Suppressor macrophage (primary cell): ENCODE measurements around the gene MAOA.
A peak's percentile ranks its signal among the peaks of the same experiment; 100 is the strongest.
"Not testable (repeated sequence)": the region's sequence is repeated elsewhere in the genome, so short reads cannot be mapped to it uniquely, and the experiment has no call there.

ENCODE experiments used
- DNase-seq, 4 experiments: peaks; one replicate each; pipeline ENCODE4 v3.0.0-alpha.2; 2020 to 2022
- total RNA-seq, 17 experiments: gene quantifications; one replicate each; lab custom pipeline; 2026; ENCODE audit warnings: mixed read lengths in 6 of 17, inconsistent platforms in 3 of 17; lab: John Stamatoyannopoulos, UW

The MAOA gene
- 2.0 to 30.4 (median 10.1) reads per million in 17 experiments for total RNA-seq

DNA sequence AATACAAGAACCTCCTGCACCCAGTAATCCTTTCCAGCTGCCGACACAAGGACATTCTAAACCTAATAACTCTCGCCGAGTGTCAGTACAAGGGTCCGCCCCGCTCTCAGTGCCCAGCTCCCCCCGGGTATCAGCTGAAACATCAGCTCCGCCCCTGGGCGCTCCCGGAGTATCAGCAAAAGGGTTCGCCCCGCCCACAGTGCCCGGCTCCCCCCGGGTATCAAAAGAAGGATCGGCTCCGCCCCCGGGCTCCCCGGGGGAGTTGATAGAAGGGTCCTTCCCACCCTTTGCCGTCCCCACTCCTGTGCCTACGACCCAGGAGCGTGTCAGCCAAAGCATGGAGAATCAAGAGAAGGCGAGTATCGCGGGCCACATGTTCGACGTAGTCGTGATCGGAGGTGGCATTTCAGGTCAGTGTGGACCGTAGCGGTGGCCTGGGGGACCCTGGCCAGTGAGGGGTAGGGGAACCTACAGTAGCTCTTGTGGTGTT is at the start of gene MAOA:
Gene MAOA, plus strand, starts transcription at position 295 of the 490 bp plus-strand sequence. Its CDS starts 43 bp downstream, at position 338.
- peak in 3 of 4 experiments; percentile 1 to 27 (median 25) for DNase-seq

DNA sequence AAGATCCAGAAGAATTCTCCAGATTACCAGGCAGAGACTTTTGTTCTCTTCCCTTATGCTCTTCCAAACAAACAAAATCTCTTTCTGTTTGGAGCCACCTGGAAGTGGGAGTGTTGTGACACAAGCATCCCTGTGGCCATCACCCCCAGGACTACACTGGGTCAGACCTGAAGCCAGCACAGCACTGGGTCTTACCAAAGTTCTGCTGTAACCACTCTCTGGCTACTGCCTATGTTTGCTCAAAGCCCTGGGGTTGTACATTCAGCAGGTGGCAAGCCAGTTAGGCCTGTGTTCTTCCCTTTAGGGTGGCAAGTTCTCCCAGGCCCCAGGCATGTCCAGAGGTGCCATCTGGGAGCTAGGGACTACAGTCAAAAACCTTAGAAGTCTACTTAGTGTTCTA is 43.7 kb upstream of the MAOA start:
- DNase-seq, result no peak

DNA sequence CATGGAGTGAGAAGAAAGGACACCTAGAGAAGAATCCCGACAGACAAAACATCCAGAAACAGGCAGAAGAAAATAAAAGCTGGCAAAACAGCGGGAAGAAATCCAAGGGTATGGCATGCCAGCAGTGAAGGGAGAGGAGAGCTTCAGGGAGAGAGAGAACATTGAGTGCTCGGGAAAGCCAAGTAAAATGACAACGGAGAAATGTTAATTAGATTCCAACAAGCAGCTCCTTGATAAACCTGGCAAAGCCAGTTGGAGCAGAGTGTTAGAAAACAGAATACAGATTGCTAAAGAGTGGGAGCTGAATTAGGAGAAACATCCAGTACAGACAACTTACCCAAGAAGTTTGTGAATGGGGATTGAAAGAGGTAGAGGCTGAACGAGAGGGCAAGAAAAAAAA is 40.4 kb upstream of the MAOA start:
- DNase-seq, result no peak

DNA sequence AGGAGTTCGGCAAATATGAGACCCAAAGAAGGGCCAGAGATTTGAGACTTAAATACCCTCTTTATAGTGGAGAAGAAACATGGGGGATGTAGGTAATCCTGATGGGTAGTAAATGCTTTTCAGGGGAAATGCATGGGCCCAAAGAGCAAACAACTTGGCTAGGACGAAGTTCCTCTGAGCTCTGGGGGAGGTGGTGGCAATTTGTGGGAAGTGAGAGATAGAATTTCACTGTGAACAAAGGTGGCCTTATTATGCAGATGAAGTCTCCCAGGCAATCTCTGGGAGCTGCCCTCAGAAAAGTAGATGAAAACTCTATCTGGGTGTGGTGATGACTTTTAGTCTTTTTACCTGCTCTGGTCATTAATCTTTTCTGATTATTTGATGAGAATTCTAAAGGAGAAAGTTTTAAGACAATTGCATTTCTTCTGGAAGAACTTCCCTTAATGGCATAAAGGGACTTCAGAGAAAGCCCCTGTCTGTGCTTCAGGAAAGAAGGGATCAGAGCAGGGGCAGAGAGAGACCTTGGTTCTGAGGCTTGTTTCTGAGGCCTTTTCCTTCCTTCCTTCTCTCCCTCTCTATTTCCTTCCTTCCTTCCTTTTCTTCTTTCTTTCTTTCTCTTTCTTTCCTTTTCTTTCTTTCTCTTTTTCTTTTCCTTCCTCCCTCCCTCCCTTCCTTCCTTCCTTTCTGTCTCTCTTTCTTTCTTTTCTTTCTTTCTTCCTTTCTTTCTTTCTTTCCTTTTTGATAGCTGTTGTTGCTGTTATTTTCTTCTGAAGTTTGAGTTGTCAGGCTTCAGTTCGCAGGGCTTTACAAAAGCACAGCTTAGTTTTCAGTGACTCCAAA is 37.5 kb upstream of the MAOA start:
- DNase-seq, result peak in 1 of 4 experiments; percentile 13

DNA sequence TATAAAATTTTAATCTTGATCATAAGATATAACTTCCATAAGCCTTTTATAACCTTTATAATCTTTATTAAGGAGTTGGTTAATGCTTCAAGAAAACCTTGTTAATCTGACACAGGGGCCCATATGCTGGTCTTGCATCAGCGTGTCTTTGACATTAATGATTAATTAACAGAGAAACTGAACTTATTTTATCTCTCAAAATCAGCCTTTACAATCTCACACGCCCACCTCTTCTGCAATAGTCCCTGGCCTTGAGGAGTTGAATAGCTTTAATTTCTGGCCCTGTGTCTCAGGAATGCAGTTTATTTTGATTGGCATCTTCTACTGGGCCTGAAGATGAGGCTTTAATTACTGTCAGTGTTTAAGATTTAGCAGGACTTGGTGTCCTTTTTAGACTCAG is 36.2 kb upstream of the MAOA start:
- not testable (repeated sequence) for DNase-seq

- no peak for DNase-seq
These were observed 29.0 kb upstream of the MAOA start for GRCh38 chrX:43627147-43627546.

GRCh38 chrX:43627669-43628068 is 28.4 kb upstream of the MAOA start:
- no peak for DNase-seq

DNA sequence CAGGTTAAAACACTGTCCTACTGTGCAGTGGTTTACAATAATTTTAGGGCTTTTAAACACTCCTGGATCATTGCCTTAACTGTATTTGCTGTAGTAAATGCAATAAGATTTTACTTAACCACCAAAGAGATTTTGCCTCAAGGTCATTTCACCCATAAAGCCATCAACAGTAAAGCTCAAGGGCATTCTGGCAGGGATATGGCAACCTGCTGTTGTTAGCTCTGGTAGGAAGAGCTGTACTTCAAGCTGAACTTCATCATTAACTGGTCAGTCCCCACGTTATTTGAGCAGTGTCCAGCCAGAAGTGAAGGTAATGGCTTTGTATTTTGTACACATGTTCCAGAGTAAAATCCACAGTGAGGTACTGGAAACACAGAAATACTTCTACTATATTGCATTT is 26.9 kb upstream of the MAOA start:
- DNase-seq, result no peak

GRCh38 chrX:43631841-43632240 is 24.3 kb upstream of the MAOA start:
- no peak for DNase-seq

DNA sequence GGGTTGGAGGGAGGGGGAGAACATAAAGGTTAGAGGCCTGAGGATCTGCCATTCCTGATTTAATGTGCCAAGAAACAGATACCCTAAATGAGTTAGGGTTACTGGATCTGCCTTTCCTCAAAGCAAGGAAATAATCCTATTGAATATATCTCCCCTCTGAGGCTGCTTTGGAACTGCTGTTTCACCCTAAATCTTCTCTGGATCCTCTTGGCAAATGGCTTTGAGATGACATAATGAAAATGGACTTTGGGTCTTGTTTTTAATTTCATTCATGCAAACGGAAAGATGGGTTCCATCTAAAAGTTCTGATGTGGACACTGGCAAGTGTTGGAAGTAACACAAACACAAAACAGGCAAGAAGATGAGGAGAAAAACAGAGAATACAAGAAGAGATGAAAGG is 23.0 kb upstream of the MAOA start:
- no peak for DNase-seq

GRCh38 chrX:43633757-43634156 is 22.3 kb upstream of the MAOA start:
- no peak for DNase-seq

DNA sequence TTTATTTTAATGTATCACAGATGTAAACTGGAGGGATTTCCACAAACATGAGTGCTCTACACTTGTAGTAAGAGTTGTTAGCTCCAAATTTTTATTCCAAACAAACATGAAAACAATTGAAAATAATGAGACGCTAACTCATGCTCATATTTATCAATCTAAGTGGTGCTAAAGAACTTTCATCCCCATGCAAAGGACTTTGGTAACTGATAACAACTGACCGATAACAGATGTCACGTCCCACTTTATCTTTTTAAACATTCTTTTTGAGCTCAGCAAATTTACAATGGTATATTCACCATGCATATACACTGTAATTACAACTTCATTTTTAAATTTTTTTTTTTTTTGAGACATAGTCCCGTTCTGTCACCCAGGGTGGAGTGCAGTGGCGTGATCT is 15.6 kb upstream of the MAOA start:
- DNase-seq, result no peak

DNA sequence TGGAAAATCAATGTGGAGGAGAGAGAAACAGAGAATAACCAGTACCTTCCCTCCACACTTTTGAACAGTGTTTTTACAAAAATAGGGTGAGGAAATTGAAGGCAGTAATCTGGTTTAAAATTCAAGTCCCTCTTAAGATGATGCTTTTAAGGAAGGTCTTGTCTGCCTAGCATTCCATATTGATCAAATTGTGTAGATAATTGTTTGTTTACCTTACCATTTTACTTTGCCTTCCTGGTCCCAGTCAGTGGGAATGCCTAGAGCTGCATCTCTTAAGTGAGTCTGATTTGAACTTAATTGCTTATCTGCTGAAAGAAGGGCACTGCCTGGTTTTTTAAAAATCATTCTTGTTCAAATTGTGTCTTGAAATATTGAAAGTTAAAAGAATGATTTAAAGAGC is 14.4 kb upstream of the MAOA start:
- no peak for DNase-seq

- peak in 2 of 4 experiments; percentile 52 to 58 for DNase-seq
These were observed 12.9 kb upstream of the MAOA start for GRCh38 chrX:43643201-43643600.

DNA sequence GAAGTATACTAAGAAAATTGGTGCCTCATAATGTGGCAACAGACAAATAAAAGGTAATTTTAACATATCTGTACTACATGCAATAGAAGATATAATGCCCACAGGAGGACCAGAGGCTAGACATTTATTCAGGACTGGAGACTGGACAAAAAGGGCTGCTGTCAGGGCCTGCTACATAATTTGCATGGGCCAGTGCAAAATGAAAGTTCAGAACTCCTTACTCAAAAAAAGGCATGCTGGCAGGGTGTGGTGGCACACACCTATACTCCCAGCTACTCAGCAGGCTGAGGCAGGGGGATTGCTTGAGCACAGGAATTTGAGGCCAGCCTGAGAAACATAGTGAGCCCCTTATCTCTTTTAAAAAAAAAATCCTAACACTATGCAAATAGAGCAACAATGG is 12.4 kb upstream of the MAOA start:
- no peak for DNase-seq

DNA sequence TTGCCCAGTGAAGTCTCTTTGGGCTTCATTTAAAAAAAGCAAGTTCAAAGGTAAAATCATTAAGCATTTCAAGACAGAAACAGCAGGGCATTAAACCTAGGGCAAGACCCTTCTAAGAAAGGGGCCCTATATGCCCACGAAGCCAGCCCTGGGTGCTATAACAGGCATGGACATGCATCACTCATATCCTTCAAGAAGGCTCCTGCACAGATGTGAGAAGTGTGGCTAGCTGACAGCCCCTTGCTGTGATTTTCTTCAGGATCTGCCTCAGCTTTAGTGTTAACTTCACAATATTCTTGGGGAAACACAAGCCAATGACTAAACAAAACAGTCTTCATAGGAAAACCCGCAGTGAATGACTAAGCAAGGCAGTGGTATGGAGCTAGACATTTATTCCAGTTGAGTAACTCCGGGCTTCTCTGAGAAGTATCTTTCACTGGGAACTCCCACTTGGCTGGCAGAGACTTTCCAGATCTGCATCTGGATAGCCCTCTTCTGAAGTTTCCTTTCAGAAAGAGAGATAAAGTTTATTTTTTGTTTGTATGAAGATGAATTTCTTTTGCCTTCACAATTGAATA is 11.9 kb upstream of the MAOA start:
- DNase-seq, result peak; percentile 47 to 79 (median 64)

DNA sequence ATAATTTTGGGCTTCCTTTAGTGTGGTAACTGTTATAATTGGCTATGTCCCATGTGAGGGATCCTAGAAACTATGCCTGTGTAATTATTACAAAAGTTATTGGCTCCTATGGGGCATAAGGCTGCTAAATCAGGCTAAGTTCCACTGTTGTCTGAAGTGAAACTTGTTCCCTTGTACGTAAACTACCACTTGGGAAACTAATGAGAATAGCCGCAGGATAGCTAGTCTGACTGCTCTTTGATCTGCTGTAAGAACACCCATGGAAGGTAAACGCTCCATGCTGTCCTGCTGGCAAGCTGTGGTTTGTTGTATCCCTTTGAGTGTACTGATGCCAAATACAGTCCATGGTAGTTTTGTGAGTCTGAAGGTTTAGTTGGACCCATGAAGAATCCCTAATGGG is 9.3 kb upstream of the MAOA start:
- DNase-seq, result no peak

- DNase-seq, result peak; percentile 93 to 96 (median 95)
These were observed 1.5 kb upstream of the MAOA start for GRCh38 chrX:43654431-43655150.

DNA sequence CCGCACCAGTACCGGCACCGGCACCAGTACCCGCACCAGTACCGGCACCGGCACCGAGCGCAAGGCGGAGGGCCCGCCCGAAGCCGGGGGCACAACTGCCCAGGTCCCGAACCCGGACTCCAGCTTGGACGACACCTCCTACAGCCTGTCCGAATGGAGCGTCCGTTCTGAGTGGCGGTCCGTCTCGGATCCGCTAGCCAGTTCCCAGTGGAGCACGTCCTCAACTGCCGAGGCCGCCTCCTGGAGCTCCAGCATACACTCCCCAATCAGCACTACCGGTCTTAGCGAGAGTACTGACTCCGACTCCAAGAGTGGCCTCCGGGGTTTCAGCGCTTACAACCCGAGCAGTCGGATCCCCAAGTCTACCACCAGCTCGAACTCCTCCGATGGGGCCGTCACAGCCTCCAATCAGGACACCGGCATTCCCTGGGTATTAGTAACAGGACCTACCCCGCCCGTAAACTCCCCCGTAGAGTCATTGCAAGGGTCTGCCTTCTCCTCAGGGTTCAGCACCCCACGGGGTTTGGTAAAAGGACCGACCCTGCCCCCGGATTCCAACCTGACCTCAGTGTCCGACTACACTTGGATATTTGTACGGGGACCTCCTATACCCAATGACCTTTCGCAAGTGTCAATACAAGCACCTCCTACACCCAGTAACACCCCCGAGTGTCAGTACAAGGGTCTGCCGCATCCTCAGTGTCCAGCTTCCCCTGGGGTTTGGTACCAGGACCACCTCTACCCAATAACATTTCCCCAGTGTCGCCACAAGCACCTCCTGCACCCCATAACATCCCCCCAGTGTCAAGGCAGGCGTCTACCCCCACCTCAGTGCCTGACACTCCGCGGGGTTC is 721 bp upstream of the MAOA start:
- DNase-seq, result peak; percentile 8 to 56 (median 51)

DNA sequence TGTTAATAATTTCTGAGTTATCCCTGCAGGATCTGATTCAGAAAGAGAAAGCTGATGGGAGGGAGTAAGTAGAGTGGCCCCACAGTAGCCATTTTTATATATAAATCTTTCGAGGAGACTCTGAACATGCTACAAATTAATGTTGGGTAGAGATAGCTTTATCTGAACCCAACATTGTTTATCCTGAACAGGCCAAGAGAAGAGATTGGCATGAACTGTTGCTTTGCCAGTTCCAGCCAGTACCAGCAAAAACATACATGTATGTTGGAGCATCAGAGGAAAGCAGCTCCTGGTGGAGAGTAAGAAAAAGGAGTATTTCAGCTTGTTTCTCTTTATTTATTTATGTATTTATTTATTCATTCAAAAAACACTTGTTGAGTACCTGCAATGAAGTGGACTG is 1.6 kb downstream of the MAOA start:
- DNase-seq, result no peak

GRCh38 chrX:43661521-43662240 is 5.6 kb downstream of the MAOA start:
- peak in 2 of 4 experiments; percentile 21 to 30 for DNase-seq

DNA sequence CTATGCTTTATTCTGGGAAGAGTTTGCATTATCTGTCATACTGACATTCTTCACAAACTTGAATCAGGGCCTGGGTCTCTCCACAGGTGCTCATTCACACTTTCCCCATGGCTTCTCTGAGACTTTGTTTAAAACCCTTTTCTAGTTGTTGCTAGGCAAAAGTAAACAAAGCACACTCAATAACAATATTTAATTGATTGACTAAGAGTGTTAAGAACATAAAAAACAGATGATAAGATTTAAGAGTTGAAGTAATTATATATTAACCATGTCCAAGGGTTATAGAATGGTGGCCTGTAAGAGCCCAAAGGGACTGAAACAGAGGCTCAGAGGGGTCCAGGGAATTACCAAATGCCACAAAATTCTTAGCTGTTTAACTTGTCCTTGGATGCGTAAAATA is 7.1 kb downstream of the MAOA start:
- no peak for DNase-seq
